Calu3 (cell line): ENCODE measurements around the gene GRPEL2. TPM values are rescaled to one million over a fixed set of nuclear protein-coding genes. Genes with fewer than 3 reads are reported as not detected.

Source experiments
- BruUV-seq: library from RNA; stranded (reverse); fragments of 400-500 nt; replicated peaks from 2 replicates; lab custom pipeline; 2021; lab: Mats Ljungman, UMichigan
- CTCF ChIA-PET: fragments of 300-600 bp; sonication (Branson Sonifier 250); formaldehyde crosslinking; loops from one replicate; lab custom pipeline; 2022; ENCODE audit warnings: antibody characterized with exemption; lab: Charles Lee
- DNase-seq: peaks from one replicate; pipeline ENCODE4 v3.0.0; 2022
- H3K27ac Mint-ChIP-seq: one replicate; pipeline ENCODE4 v1.8.0; 2022; ENCODE audit warnings: mixed read lengths; ENCODE audit not compliant: unreplicated experiment
- H3K27me3 Mint-ChIP-seq: one replicate; pipeline ENCODE4 v1.8.0; 2022; ENCODE audit warnings: mixed read lengths; ENCODE audit not compliant: unreplicated experiment
- H3K36me3 Mint-ChIP-seq: one replicate; pipeline ENCODE4 v1.8.0; 2022; ENCODE audit warnings: mild to moderate bottlenecking, moderate library complexity, mixed read lengths; ENCODE audit not compliant: insufficient read depth, unreplicated experiment
- H3K4me1 Mint-ChIP-seq: one replicate; pipeline ENCODE4 v1.8.0; 2022; ENCODE audit warnings: mild to moderate bottlenecking, low read depth, mixed read lengths; ENCODE audit not compliant: unreplicated experiment
- H3K4me3 Mint-ChIP-seq: one replicate; pipeline ENCODE4 v1.8.0; 2022; ENCODE audit warnings: mild to moderate bottlenecking, low read depth, moderate library complexity, mixed read lengths; ENCODE audit not compliant: unreplicated experiment
- H3K9me3 Mint-ChIP-seq: one replicate; pipeline ENCODE4 v1.8.0; 2022; ENCODE audit warnings: low read depth, mixed read lengths; ENCODE audit not compliant: unreplicated experiment
- CTCF ChIP-seq: fragments of 200-600 bp; IDR thresholded peaks from one replicate; pipeline ENCODE4 v1.8.0; 2022; ENCODE audit warnings: antibody characterized with exemption; ENCODE audit not compliant: unreplicated experiment
- intact Hi-C: fragments of 100-400 bp; cut with micrococcal nuclease; formaldehyde crosslinking; loops from one replicate; pipeline ENCODE4 v1.10.0; 2022; ENCODE audit not compliant: unreplicated experiment
- total RNA-seq: library from RNA; stranded (reverse); gene quantifications from 2 replicates; pipeline ENCODE4 v1.2.3, GENCODE V29; 2022

The GRPEL2 gene
- total RNA-seq, 1 experiment from 2014 or later: 28.2 TPM

DNA sequence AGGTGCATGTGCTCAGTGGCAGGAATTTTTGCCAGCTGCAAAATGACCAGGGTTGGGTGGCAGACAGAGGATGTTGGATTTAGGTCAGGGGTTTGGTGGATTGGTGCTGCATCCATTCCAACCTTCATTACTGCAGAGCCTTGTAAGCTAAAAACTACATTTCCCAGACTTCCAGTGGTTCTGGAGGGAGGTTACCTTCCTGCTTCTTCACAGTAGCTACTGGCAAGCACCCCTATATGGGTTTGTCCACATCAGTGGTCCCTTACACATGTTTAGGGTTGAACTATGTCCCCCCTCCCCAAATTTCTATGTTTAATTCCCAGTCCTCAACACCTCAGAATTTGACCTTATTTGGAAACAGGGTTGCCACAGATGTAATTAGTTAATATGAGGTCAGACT, 54.5 kb downstream of the GRPEL2 start:
- no peaks in the 10 kb centered on the region for H3K27me3 Mint-ChIP-seq
- DNase-seq: no peak
- H3K4me3 Mint-ChIP-seq: no peak overlapping the region
- TF ChIP-seq CTCF: no peak
- no peak overlapping the region for H3K27ac Mint-ChIP-seq
- peaks cover 10% of the 10 kb centered on the region for H3K4me1 Mint-ChIP-seq
- CTCF ChIA-PET: no interaction called here
- H3K36me3 Mint-ChIP-seq: no peaks in the 10 kb centered on the region
- BruUV-seq: no TSS peak
- intact Hi-C loops: no loop called here
- H3K9me3 Mint-ChIP-seq: no peaks in the 10 kb centered on the region

GRCh38 chr5:149400304-149400703, 55.0 kb downstream of the GRPEL2 start:
- H3K9me3 Mint-ChIP-seq: no peaks in the 10 kb centered on the region
- peaks cover 14% of the 10 kb centered on the region for H3K4me1 Mint-ChIP-seq
- TF ChIP-seq CTCF: no peak
- no TSS peak for BruUV-seq
- H3K36me3 Mint-ChIP-seq: no peaks in the 10 kb centered on the region
- H3K27me3 Mint-ChIP-seq: no peaks in the 10 kb centered on the region
- H3K4me3 Mint-ChIP-seq: no peak overlapping the region
- CTCF ChIA-PET: no interaction called here
- H3K27ac Mint-ChIP-seq: no peak overlapping the region
- intact Hi-C loops: no loop called here
- DNase-seq: no peak

- Mint-ChIP-seq H3K4me3 (no peak overlapping the region), H3K9me3 (no peaks in the 10 kb centered on the region), H3K27ac (no peak overlapping the region), H3K36me3 (no peaks in the 10 kb centered on the region), H3K4me1 (peaks cover 14% of the 10 kb centered on the region), H3K27me3 (peaks cover 5% of the 10 kb centered on the region)
- intact Hi-C loops: no loop called here
- no peak for DNase-seq
- no peak for TF ChIP-seq CTCF
- CTCF ChIA-PET: interaction anchor here (0.6 kb wide), 1 partner anchor 14 kb away, joined by 9 read pairs; no protein-coding TSS in a partner anchor
- no TSS peak for BruUV-seq
Observed at GRCh38 chr5:149401051-149401450, 55.8 kb downstream of the GRPEL2 start.

DNA sequence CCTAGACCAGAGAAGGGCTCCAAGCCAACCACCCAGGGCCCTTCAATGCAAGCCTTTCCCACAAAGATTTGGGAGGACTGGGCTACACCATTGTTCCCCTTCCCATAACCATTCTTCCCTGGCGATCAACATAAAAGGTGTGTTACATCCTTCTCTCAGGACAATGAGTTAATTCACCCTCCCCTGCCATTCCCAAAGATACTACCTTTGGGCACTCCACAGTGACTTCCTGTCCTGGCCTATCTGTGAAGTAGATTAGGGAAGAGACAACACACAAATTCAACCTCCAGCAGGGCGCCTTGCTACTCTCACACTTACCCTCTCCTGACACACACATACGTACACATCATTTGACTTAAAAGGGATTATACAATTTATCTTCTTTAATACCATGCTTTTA, 57.0 kb downstream of the GRPEL2 start:
- no TSS peak for BruUV-seq
- Mint-ChIP-seq H3K4me1 (peaks cover 14% of the 10 kb centered on the region), H3K27me3 (peaks cover 17% of the 10 kb centered on the region), H3K36me3 (no peaks in the 10 kb centered on the region), H3K4me3 (no peak overlapping the region), H3K9me3 (no peaks in the 10 kb centered on the region), H3K27ac (no peak overlapping the region)
- intact Hi-C loops: no loop called here
- no peak for TF ChIP-seq CTCF
- CTCF ChIA-PET: no interaction called here
- DNase-seq: no peak

Other genes with a start within 250 kb of the GRPEL2 start
- gene ABLIM3, start 204.0 kb upstream of the GRPEL2 start, total RNA-seq: 58.2 and 70.9 TPM in 2 replicates
- gene AFAP1L1, start 73.6 kb upstream of the GRPEL2 start, total RNA-seq: 7.8 and 10.3 TPM in 2 replicates
- gene PCYOX1L, start 12.5 kb downstream of the GRPEL2 start, total RNA-seq: 29.2 and 29.9 TPM in 2 replicates
- not detected in 2 replicates for gene IL17B, start 33.8 kb downstream of the GRPEL2 start, total RNA-seq
- 350 and 377 TPM in 2 replicates for gene CSNK1A1, start 205.9 kb downstream of the GRPEL2 start, total RNA-seq
- gene ARHGEF37, start 236.0 kb downstream of the GRPEL2 start, total RNA-seq: 13.0 and 16.1 TPM in 2 replicates